Stomach (tissue), 4 donors: ENCODE results near the gene HPGD.

ENCODE experiments used
- CTCF ChIP-seq, 7 experiments: fragments of 450-650 bp in 4 of 7; fragments of 200-600 bp in 3 of 7; sonication (generic) in 3 of 7; IDR thresholded peaks; one replicate each; pipeline ENCODE4 v1.5.1; 2016 to 2019; ENCODE audit warnings: antibody characterized with exemption in 7 of 7, control low read depth in 2 of 7, mild to moderate bottlenecking in 1 of 7
- POLR2A ChIP-seq, 4 donors: fragments of 450-650 bp; IDR thresholded peaks; one replicate each; pipeline ENCODE4 v1.6.1; 2016; ENCODE audit warnings: antibody characterized with exemption in 4 of 4, control low read depth in 2 of 4, mild to moderate bottlenecking in 1 of 4, moderate library complexity in 1 of 4

- TF ChIP-seq CTCF (IDR thresholded peaks at IDR 0.05): no peak
- no peak for TF ChIP-seq POLR2A (IDR thresholded peaks at IDR 0.05)
Observed at GRCh38 chr4:174496631-174497432, 25.5 kb downstream of the HPGD start.
